Measurements from ENCODE around the gene OSBPL1A. TPM values are rescaled to one million over a fixed set of nuclear protein-coding genes. Genes with fewer than 3 reads are reported as not detected.

Gene OSBPL1A
- total RNA-seq, 2 experiments from 2014 or later: 2.4 to 2.7 TPM

DNA sequence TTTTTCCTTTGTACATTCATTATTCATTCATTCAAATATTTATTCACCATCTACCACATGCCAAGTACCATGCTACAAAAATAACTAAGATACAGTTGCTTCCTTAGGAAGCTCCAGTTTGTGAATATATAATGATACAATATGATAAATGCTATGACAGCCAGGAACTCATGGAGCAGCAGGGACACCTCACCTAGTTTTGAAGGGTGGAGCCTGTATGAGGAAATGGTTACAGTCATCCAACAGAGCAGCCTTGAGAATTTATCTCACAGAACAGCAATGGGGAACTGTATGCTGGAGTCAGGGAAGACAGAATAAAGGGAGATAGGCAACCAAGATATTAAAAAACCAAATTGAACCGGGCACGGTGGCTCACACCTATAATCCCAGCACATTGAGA lies 124.0 kb downstream of the OSBPL1A start:
- intact Hi-C loops (cut with micrococcal nuclease): no loop called here
- H3K36me3 Mint-ChIP-seq (ENCODE audit: low read depth): no peaks in the 10 kb centered on the region
- peaks cover 3% of the 10 kb centered on the region for H3K4me1 Mint-ChIP-seq (ENCODE audit: low read depth)
- no peak overlapping the region for H3K4me3 Mint-ChIP-seq
- no peak for DNase-seq
- CTCF ChIA-PET: no interaction called here
- H3K27me3 Mint-ChIP-seq (ENCODE audit: low read depth): peaks cover 32% of the 10 kb centered on the region
- H3K27ac Mint-ChIP-seq: no peak overlapping the region
- no peaks in the 10 kb centered on the region for H3K9me3 Mint-ChIP-seq

DNA sequence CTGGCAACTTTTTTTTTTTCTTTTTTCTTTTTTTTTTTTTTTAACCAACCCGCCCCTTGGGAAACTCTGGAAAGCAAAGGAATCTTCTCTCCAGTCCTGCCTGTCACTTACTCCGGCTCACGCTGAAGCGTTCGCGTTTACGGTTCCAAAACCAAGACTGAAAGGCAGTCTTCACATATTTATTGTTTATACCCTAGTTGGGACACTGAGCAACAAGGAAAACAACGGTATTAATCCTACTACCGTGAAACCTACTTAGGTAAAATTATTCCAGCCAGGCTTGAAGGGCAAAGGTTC lies 125.4 kb downstream of the OSBPL1A start:
- H3K27ac Mint-ChIP-seq: no peak overlapping the region
- H3K36me3 Mint-ChIP-seq (ENCODE audit: low read depth): no peaks in the 10 kb centered on the region
- H3K4me3 Mint-ChIP-seq: peak overlapping the region; percentile 60
- peaks cover 3% of the 10 kb centered on the region for H3K4me1 Mint-ChIP-seq (ENCODE audit: low read depth)
- CTCF ChIA-PET: interaction anchor here (0.6 kb wide), 1 partner anchor 12 kb away, joined by 3 read pairs; no protein-coding TSS in a partner anchor
- no peak for DNase-seq
- H3K27me3 Mint-ChIP-seq (ENCODE audit: low read depth): peaks cover 32% of the 10 kb centered on the region
- intact Hi-C loops (cut with micrococcal nuclease): no loop called here
- no peaks in the 10 kb centered on the region for H3K9me3 Mint-ChIP-seq

DNA sequence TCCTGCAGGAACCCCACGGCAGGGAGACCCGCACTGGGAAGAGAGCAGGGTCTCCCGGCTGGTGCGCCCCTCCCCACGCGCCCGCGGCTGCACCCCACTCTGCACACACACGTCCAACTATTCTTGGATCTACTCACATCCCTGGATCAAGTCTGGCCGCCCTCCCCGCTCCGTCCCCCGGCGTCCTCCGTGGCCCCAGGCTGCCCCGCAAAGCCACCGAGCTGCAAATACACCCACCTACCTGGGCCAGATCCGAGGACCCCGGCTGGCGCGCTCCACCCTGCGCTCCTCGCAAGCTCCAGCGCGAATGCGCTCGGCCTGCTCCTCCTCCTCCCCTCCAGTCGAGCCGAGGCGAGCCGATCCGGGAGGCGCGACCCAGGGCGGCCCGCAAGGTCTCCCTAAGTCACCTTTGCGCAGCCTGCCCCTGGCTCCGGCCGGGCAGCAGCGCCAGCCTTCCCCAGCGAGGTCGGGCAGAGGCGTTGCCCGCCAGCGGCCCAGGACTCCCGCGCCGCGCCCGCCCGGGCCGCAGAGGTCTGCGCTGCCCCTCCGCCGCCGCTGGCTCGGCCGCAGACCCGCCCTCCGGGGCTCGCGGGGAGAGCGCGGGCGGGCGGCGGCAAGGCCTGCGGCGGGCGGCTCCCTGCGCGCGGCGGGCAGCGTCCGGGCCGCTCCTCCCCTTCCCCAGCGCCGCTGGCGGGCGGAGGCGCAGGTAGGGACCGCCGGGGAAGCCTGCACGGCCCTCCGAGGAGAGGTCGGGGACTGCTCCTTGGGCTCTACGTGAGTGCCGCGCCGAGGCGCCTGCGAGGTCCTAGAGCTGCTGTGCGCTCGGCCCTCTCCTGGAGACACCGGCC lies 126.0 kb downstream of the OSBPL1A start:
- no peaks in the 10 kb centered on the region for H3K9me3 Mint-ChIP-seq

DNA sequence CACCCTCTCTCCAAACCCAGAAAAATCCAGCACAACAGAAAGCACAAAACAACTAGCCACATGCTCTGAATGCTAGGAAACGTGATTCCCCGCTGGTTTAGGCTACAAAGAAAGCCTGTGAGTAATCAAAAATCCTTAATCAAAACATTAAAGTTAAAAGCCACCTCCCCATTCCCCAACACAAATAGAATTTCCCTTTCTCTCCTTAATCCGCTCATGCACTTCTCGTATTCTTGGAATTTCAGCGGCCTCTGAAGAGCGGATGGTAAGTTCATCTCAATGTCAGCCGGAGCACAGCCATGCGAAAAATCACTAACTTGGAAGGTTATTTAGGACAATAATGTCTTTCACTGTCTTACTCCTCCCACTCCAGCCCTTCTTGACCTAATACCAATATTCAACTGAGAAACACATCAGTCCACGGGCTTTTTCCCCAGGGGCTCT lies 126.7 kb downstream of the OSBPL1A start:
- intact Hi-C loops (cut with micrococcal nuclease): no loop called here
- no peak for DNase-seq
- H3K36me3 Mint-ChIP-seq (ENCODE audit: low read depth): no peaks in the 10 kb centered on the region
- CTCF ChIA-PET: interaction anchor here (0.5 to 1.3 kb wide), 2 partner anchors 10 to 132 kb away, joined by 3 read pairs; partner anchors contain the start of gene CABYR
- peaks cover 4% of the 10 kb centered on the region for H3K9me3 Mint-ChIP-seq
- no peak overlapping the region for H3K27ac Mint-ChIP-seq
- peak overlapping the region; percentile 3 for H3K4me3 Mint-ChIP-seq
- peaks cover 32% of the 10 kb centered on the region for H3K27me3 Mint-ChIP-seq (ENCODE audit: low read depth)
- H3K4me1 Mint-ChIP-seq (ENCODE audit: low read depth): peaks cover 3% of the 10 kb centered on the region

More for the DNA sequence above, 126.0 kb downstream of the OSBPL1A start:
- H3K27ac Mint-ChIP-seq: no peak overlapping the region
- peaks cover 3% of the 10 kb centered on the region for H3K4me1 Mint-ChIP-seq (ENCODE audit: low read depth)
- H3K36me3 Mint-ChIP-seq (ENCODE audit: low read depth): no peaks in the 10 kb centered on the region
- peaks cover 32% of the 10 kb centered on the region for H3K27me3 Mint-ChIP-seq (ENCODE audit: low read depth)
- CTCF ChIA-PET: interaction anchor here (0.5 to 0.6 kb wide), 2 partner anchors 11 to 12 kb away, joined by 3 read pairs; no protein-coding TSS in a partner anchor
- peak overlapping the region; percentile 60 for H3K4me3 Mint-ChIP-seq
- peak; percentile 32 for DNase-seq
- intact Hi-C loops (cut with micrococcal nuclease): no loop called here

DNA sequence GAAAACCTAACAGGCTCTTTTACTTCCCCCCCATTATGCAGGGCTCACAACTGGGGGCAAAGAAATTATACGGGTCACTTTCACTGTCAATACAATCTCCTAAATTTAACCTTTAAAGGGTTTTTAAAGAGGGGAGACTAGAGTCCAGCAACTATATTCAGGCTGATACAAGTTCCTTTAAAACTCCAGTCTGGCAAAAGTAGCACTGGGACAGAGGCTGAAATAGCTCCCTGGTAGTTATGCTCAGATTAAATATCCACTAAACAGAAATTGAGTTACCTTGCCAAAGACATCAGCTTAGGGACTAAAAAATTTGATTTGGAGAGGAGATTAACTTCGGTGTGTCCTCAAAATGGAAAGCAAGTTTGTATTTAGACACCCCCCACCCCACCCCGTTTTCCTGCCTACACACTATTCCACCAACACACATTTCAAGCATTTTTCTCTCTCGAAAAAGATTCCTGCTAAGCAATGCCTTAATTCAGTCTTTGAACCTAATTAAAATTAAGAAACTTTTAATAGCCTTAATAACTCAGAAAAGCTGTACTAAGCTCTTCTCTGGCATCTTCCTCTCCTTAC lies 127.2 kb downstream of the OSBPL1A start:
- CTCF ChIA-PET: interaction anchor here (1.3 kb wide), 1 partner anchor 131 kb away, joined by 3 read pairs; the partner anchor contains the start of gene CABYR
- Mint-ChIP-seq H3K36me3 (ENCODE audit: low read depth) (no peaks in the 10 kb centered on the region), H3K4me3 (no peak overlapping the region), H3K9me3 (peaks cover 4% of the 10 kb centered on the region), H3K27ac (no peak overlapping the region), H3K27me3 (ENCODE audit: low read depth) (peaks cover 32% of the 10 kb centered on the region), H3K4me1 (ENCODE audit: low read depth) (peaks cover 3% of the 10 kb centered on the region)
- intact Hi-C loops (cut with micrococcal nuclease): no loop called here
- no peak for DNase-seq

DNA sequence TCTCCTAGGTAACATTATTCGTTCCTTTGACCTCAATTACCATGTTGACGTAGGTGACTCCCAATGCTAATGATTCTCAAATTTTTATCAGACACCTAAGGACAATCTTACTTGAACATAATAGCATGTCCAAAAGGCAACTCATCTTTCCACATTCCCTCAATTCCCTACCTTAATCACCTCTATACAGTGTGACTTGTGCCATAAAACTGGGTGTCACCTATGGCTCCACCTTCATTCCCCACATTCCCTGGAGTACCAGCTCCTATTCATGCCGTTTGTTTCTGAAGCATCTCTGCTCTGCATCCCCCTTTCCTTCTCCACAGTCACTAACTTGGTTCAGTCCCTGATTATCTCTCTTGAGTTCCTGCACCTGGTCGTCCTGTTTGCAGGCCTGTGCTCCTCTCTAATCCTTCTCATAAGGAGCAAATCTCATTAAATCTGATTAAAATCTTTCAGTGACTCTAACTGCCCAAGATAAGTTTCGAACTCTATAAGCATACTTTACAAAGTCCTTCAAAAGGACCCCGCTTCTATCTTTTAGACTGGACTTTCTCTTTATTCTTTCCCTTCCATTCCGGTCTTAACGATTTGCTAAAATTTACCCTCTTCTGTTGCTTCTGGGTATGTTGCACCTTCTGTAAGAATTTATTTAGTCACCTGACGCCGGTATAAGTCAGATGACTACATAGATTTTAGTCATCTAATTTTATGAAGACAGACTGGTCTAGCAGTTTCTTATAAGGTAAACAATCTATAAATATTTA lies 128.7 kb downstream of the OSBPL1A start:
- DNase-seq: no peak
- intact Hi-C loops (cut with micrococcal nuclease): no loop called here
- CTCF ChIA-PET: no interaction called here
- Mint-ChIP-seq H3K27me3 (ENCODE audit: low read depth) (peaks cover 23% of the 10 kb centered on the region), H3K4me1 (ENCODE audit: low read depth) (peaks cover 3% of the 10 kb centered on the region), H3K27ac (no peak overlapping the region), H3K9me3 (peaks cover 4% of the 10 kb centered on the region), H3K4me3 (no peak overlapping the region), H3K36me3 (ENCODE audit: low read depth) (no peaks in the 10 kb centered on the region)

DNA sequence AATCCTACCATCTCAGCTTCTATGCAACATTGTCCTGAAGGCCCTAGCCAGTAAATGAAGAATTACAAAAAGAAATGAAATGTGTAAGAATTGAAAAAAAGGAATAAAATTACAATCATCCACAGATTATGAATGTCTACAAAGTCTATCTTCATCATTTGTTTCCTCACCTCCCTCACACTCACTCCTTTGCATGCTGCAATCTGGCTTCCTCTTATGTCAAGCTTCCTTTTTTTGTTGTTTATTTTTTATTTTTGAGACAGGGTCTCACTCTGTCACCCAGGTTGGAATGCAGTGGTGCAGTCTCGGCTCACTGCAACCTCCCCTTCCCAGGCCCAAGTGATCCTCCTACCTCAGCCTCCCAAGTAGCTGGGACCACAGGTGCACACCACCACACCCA lies 129.7 kb downstream of the OSBPL1A start:
- no peak for DNase-seq
- no peaks in the 10 kb centered on the region for H3K36me3 Mint-ChIP-seq (ENCODE audit: low read depth)
- intact Hi-C loops (cut with micrococcal nuclease): no loop called here
- H3K27me3 Mint-ChIP-seq (ENCODE audit: low read depth): peaks cover 17% of the 10 kb centered on the region
- peaks cover 3% of the 10 kb centered on the region for H3K4me1 Mint-ChIP-seq (ENCODE audit: low read depth)
- H3K9me3 Mint-ChIP-seq: peaks cover 4% of the 10 kb centered on the region
- H3K4me3 Mint-ChIP-seq: no peak overlapping the region
- CTCF ChIA-PET: interaction anchor here (0.6 kb wide), 1 partner anchor 8 kb away, joined by 3 read pairs; no protein-coding TSS in a partner anchor
- H3K27ac Mint-ChIP-seq: no peak overlapping the region

DNA sequence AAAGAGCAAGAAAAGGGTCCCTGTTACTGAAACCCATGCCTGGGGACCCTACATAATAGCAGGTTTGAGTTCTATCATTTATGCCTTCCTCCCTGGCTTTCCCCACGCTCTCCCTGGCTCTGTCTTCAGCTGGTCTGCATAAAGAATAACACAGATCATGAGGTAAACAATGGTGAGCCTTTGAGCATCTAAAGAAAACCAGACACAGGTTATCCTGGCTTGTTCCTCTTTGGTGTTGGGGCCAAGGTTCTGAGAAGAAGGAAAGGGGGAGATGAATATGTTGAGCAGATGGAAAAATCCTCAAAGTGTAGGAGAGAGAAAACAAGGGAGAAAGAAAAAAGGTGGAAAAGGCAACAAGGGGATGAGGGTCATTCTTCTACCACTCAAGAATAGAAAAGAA lies 131.5 kb downstream of the OSBPL1A start:
- H3K4me3 Mint-ChIP-seq: no peak overlapping the region
- no peak for DNase-seq
- H3K4me1 Mint-ChIP-seq (ENCODE audit: low read depth): no peaks in the 10 kb centered on the region
- no peaks in the 10 kb centered on the region for H3K36me3 Mint-ChIP-seq (ENCODE audit: low read depth)
- intact Hi-C loops (cut with micrococcal nuclease): no loop called here
- no peak overlapping the region for H3K27ac Mint-ChIP-seq
- peaks cover 4% of the 10 kb centered on the region for H3K9me3 Mint-ChIP-seq
- CTCF ChIA-PET: no interaction called here
- H3K27me3 Mint-ChIP-seq (ENCODE audit: low read depth): peaks cover 8% of the 10 kb centered on the region

DNA sequence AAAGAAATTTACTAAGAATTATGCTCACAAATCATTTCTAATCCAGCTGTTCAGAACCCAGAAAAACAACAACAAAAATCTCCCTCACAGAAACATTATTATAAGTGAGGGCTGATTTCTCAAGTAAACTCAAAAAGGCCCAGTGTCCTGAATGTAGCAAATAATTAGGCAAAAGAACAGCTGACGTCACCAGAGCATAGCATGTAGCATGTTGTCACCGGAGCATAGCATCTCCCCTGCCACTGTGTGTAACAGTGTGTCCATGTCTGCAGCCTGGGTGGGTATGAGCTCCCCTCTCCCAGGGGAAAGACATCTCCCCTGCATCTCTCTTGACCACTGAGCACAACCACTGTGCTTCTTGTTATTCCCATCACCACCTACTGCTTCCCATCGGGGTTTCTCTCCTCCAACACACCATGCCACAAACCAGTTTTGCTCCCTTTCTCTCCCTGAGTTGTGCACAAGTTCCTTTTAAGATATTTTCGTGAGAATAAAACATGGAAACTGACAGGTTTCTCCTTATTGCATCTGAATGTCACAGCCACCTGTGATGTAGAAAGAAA lies 132.0 kb downstream of the OSBPL1A start:
- Mint-ChIP-seq H3K27ac (no peak overlapping the region), H3K9me3 (peaks cover 4% of the 10 kb centered on the region), H3K36me3 (ENCODE audit: low read depth) (no peaks in the 10 kb centered on the region), H3K4me1 (ENCODE audit: low read depth) (no peaks in the 10 kb centered on the region), H3K4me3 (no peak overlapping the region), H3K27me3 (ENCODE audit: low read depth) (peaks cover 3% of the 10 kb centered on the region)
- CTCF ChIA-PET: no interaction called here
- intact Hi-C loops (cut with micrococcal nuclease): no loop called here
- DNase-seq: no peak

DNA sequence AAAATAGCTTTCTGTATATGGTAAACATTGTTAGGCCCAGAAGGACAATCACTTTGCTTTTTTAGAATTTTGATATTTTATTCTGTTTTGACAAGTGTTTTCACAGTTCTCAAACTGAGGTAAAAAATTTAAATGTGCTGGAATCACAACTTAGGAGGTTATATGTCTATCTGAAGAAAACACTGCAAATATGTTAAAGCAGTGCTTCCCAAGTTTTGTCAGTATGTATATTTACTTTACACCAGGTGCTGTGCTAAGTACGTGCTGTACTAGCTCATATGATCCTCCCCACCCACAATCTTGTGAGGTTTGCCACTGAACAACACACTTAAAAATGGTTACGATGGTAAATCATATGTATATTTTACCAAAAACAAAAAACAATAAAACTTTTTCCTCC lies 134.6 kb downstream of the OSBPL1A start:
- DNase-seq: no peak
- CTCF ChIA-PET: no interaction called here
- Mint-ChIP-seq H3K36me3 (ENCODE audit: low read depth) (no peaks in the 10 kb centered on the region), H3K27me3 (ENCODE audit: low read depth) (no peaks in the 10 kb centered on the region), H3K27ac (no peak overlapping the region), H3K4me1 (ENCODE audit: low read depth) (no peaks in the 10 kb centered on the region), H3K4me3 (no peak overlapping the region), H3K9me3 (peaks cover 4% of the 10 kb centered on the region)
- intact Hi-C loops (cut with micrococcal nuclease): no loop called here

DNA sequence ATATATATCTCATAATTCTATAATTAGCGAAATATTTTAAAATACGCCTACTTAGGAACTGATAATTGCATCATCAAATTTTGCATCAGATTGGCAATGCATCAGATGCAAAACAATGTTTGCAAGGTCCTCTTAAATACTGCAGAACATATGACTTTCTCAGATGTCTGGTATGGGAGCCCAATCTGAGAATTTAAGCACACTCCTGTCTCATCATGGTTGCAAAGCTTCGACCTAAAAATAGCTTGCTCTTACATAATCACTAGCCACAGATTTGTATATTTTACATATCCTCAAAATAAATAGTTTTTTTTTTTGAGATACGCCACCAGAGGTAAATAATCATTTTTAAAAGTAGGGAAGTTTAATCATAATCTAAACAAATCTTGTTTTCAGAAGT lies 135.5 kb downstream of the OSBPL1A start:
- no peaks in the 10 kb centered on the region for H3K36me3 Mint-ChIP-seq (ENCODE audit: low read depth)
- H3K9me3 Mint-ChIP-seq: peaks cover 4% of the 10 kb centered on the region
- no peaks in the 10 kb centered on the region for H3K27me3 Mint-ChIP-seq (ENCODE audit: low read depth)
- no peak for DNase-seq
- no peak overlapping the region for H3K27ac Mint-ChIP-seq
- H3K4me1 Mint-ChIP-seq (ENCODE audit: low read depth): no peaks in the 10 kb centered on the region
- intact Hi-C loops (cut with micrococcal nuclease): no loop called here
- H3K4me3 Mint-ChIP-seq: no peak overlapping the region
- CTCF ChIA-PET: interaction anchor here (1.3 kb wide), 1 partner anchor 85 kb away, joined by 3 read pairs; no protein-coding TSS in a partner anchor

All from activated naive CD4-positive, alpha-beta T cell treated with anti-CD3 and anti-CD28 coated beads for 36 hours (primary cell).